OCI-LY1 (cell line): Measurements from ENCODE around the gene MIF.

Experiments
- H2AFZ ChIP-seq: fragments of 200-600 bp; sonication (generic), shearing (Covaris generic); 2 replicates; pipeline ENCODE4 v1.6.0; 2014; ENCODE audit warnings: antibody characterized with exemption, mild to moderate bottlenecking, low read length
- H3F3A ChIP-seq: fragments of 200-600 bp; sonication (generic), shearing (Covaris generic); 2 replicates; pipeline ENCODE4 v1.6.0; 2014; ENCODE audit warnings: mild to moderate bottlenecking, antibody characterized with exemption, low read length, moderate library complexity; ENCODE audit not compliant: insufficient read depth
- H3K27ac ChIP-seq: fragments of 200-600 bp; sonication (generic); 2 replicates; pipeline ENCODE4 v1.5.1; 2014; ENCODE audit warnings: low read length, mixed run types, mild to moderate bottlenecking, low read depth; ENCODE audit not compliant: poor library complexity, severe bottlenecking
- H3K27me3 ChIP-seq: fragments of 200-600 bp; sonication (generic); 2 replicates; pipeline ENCODE4 v1.6.0; 2014; ENCODE audit warnings: antibody characterized with exemption, mild to moderate bottlenecking, low read length, moderate library complexity; ENCODE audit not compliant: insufficient read depth
- H3K36me3 ChIP-seq: fragments of 200-600 bp; sonication (generic); 2 replicates; pipeline ENCODE4 v1.6.1; 2014; ENCODE audit warnings: mild to moderate bottlenecking, antibody characterized with exemption, low read length, moderate library complexity, mixed read lengths; ENCODE audit not compliant: insufficient read depth
- H3K4me1 ChIP-seq: fragments of 200-600 bp; sonication (generic); 2 replicates; pipeline ENCODE4 v1.5.1; 2014; ENCODE audit warnings: mild to moderate bottlenecking, low read length, moderate library complexity; ENCODE audit not compliant: insufficient read depth, severe bottlenecking
- H3K4me2 ChIP-seq: fragments of 200-600 bp; sonication (generic), shearing (Covaris generic); 2 replicates; pipeline ENCODE4 v1.6.1; 2014; ENCODE audit warnings: low read length
- H3K4me3 ChIP-seq: fragments of 200-600 bp; sonication (generic); 2 replicates; pipeline ENCODE4 v1.5.1; 2014; ENCODE audit warnings: low read length, low read depth, mild to moderate bottlenecking, mixed read lengths; ENCODE audit not compliant: poor library complexity, severe bottlenecking
- H3K79me2 ChIP-seq: fragments of 200-600 bp; shearing (Covaris generic); 2 replicates; pipeline ENCODE4 v1.6.1; 2016; ENCODE audit warnings: mixed run types, low read length, mixed read lengths; ENCODE audit not compliant: insufficient read depth
- H3K9ac ChIP-seq: fragments of 200-600 bp; sonication (generic), shearing (Covaris generic); 2 replicates; pipeline ENCODE4 v1.6.1; 2014; ENCODE audit warnings: mild to moderate bottlenecking, low read length, mixed read lengths
- H3K9me2 ChIP-seq: fragments of 200-600 bp; sonication (generic), shearing (Covaris generic); 2 replicates; pipeline ENCODE4 v1.6.1; 2014; ENCODE audit warnings: low read depth, mild to moderate bottlenecking, low read length, mixed read lengths
- H3K9me3 ChIP-seq: fragments of 200-600 bp; shearing (Covaris generic); 2 replicates; pipeline ENCODE4 v1.6.1; 2014; ENCODE audit warnings: low read length, mixed read lengths
- H4K20me1 ChIP-seq: fragments of 200-600 bp; sonication (generic), shearing (Covaris generic); 2 replicates; pipeline ENCODE4 v1.6.0; 2016; ENCODE audit warnings: mild to moderate bottlenecking, low read length; ENCODE audit not compliant: insufficient read depth
- EZH2 ChIP-seq: fragments of 200-600 bp; sonication (generic), shearing (Covaris generic); IDR thresholded peaks from 2 replicates; pipeline ENCODE4 v1.8.0; 2017; ENCODE audit warnings: borderline replicate concordance, mixed run types, mild to moderate bottlenecking, antibody characterized with exemption, low read length, moderate library complexity, mixed read lengths
- TF ChIP-seq, protein P1 (sequence below): fragments of 200-600 bp; sonication (generic), shearing (Covaris generic); IDR thresholded peaks from 2 replicates; pipeline ENCODE4 v1.5.1; 2017; ENCODE audit warnings: mild to moderate bottlenecking, antibody characterized with exemption, low read length, moderate library complexity, mixed read lengths

MIF gene

DNA sequence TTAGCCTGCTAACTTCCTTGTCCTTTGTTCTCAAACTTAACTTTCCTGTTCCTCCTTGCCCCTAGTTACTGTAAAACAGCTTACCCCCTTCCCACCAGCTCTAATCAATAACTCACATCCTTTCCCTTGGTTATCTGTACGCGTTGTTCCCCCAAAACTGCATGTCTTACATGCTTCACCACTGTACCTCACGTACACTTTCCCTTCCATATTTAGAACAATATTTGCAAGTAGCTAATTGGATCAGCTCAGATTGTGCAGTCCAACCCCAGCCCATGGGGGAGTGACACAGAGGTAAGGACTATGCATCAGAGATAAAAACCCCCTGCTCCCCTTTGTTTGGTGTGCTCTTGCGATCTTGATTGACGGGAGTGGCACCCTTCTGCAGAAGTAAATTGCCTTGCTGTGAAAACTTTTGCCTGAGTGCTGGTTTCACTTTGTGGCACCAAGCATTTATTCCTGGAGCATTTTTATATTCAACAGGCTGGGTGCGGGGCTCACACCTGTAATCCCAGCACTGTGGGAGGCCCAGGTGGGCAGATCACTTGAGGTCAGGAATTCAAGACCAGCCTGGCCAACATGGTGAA lies 30.9 kb downstream of the MIF start:
- Histone ChIP-seq H3K36me3 (peaks cover 85% of the 10 kb centered on the region), H3F3A (no peaks in the 10 kb centered on the region), H3K27me3 (no peaks in the 10 kb centered on the region), H4K20me1 (no peaks in the 10 kb centered on the region), H2AFZ (no peak overlapping the region), H3K4me1 (no peaks in the 10 kb centered on the region), H3K9me3 (peaks cover 13% of the 10 kb centered on the region), H3K9me2 (no peaks in the 10 kb centered on the region), H3K79me2 (no peaks in the 10 kb centered on the region), H3K4me2 (no peak overlapping the region), H3K9ac (no peak overlapping the region), H3K27ac (no peak overlapping the region), H3K4me3 (no peak overlapping the region)
- TF ChIP-seq EZH2, result no peak
- TF ChIP-seq, protein P1, sequence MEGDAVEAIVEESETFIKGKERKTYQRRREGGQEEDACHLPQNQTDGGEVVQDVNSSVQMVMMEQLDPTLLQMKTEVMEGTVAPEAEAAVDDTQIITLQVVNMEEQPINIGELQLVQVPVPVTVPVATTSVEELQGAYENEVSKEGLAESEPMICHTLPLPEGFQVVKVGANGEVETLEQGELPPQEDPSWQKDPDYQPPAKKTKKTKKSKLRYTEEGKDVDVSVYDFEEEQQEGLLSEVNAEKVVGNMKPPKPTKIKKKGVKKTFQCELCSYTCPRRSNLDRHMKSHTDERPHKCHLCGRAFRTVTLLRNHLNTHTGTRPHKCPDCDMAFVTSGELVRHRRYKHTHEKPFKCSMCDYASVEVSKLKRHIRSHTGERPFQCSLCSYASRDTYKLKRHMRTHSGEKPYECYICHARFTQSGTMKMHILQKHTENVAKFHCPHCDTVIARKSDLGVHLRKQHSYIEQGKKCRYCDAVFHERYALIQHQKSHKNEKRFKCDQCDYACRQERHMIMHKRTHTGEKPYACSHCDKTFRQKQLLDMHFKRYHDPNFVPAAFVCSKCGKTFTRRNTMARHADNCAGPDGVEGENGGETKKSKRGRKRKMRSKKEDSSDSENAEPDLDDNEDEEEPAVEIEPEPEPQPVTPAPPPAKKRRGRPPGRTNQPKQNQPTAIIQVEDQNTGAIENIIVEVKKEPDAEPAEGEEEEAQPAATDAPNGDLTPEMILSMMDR, result no peak

DNA sequence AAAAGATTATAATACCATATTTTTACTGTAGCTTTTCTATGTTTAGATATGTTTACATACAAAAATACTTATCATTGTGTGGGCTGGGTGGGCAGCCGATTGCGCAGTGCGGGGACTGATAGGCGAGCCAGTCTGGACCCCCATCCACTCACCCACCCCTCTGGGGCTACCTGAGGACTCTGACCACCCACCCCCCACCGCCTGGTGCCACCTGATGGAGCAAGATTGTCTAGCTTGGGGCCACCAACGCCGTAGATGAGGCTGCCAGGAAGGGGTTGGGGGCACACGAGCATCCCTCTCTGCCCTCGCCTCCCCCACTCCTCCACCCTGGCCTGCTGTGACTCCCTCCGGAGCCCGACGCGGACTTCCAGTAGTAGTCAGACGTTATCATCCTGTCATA lies 32.4 kb downstream of the MIF start:
- H3K4me3 ChIP-seq, result no peak overlapping the region
- H3K4me2 ChIP-seq, result no peak overlapping the region
- TF ChIP-seq, protein P1, result no peak
- no peak for TF ChIP-seq EZH2
- no peaks in the 10 kb centered on the region for H4K20me1 ChIP-seq
- H3K9me3 ChIP-seq, result peaks cover 13% of the 10 kb centered on the region
- no peak overlapping the region for H3K9ac ChIP-seq
- H3K27me3 ChIP-seq, result no peaks in the 10 kb centered on the region
- H3K36me3 ChIP-seq, result peaks cover 93% of the 10 kb centered on the region
- no peaks in the 10 kb centered on the region for H3F3A ChIP-seq
- H3K4me1 ChIP-seq, result no peaks in the 10 kb centered on the region
- no peaks in the 10 kb centered on the region for H3K9me2 ChIP-seq
- no peak overlapping the region for H2AFZ ChIP-seq
- no peak overlapping the region for H3K27ac ChIP-seq
- H3K79me2 ChIP-seq, result no peaks in the 10 kb centered on the region

GRCh38 chr22:23938328-23939016 lies 44.3 kb downstream of the MIF start:
- Histone ChIP-seq H3K4me2 (no peak overlapping the region), H3K9ac (no peak overlapping the region), H2AFZ (no peak overlapping the region), H3K4me3 (no peak overlapping the region), H4K20me1 (no peaks in the 10 kb centered on the region), H3K4me1 (no peaks in the 10 kb centered on the region), H3K27ac (no peak overlapping the region), H3K9me3 (no peaks in the 10 kb centered on the region), H3K9me2 (no peaks in the 10 kb centered on the region), H3K36me3 (no peaks in the 10 kb centered on the region), H3K27me3 (no peaks in the 10 kb centered on the region), H3F3A (no peaks in the 10 kb centered on the region), H3K79me2 (no peaks in the 10 kb centered on the region)
- TF ChIP-seq, protein P1, result no peak
- TF ChIP-seq EZH2, result no peak
